ENCODE data around the gene C12orf43. TPM values are rescaled to one million over a fixed set of nuclear protein-coding genes. Genes with fewer than 3 reads are reported as not detected.

The C12orf43 gene
- polyA plus RNA-seq, 1 donor (not counting 4 experiments of a cell fraction or from before 2014, with no cell fraction given): 12.8 TPM

- dilution Hi-C loops (cut with MboI; ENCODE audit: extremely low pct_ligation_motif_present, low sequenced_read_pairs): no loop called here
Measured at GRCh38 chr12:121008347-121009098, 7.8 kb downstream of the C12orf43 start.

DNA sequence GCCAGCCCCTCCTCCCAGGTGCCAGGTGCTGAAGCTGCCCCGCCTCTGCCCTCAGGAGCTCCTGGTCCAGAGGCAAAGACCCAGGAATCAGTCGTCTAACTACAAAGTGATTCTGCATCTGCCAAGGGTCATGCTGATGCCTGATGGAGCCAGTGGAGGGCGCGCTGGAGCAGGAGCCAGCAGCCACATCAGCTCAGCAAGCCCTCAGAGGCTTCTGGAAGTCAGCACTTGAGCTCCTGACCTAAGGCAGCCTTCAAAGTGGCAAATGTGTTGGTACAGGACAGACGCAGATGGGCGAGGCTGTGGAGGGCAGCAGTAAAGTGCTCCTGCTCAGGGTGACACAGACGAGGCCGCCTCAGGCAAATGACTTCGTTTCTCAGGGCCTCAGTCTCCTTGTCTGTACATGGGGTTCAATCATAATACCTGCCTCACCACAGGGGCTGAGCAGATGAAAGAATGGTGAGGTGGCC lies 10.9 kb downstream of the C12orf43 start:
- no peak overlapping the region for H2AFZ ChIP-seq (ENCODE audit: control insufficient read depth, low read length)
- dilution Hi-C loops (cut with MboI; ENCODE audit: extremely low pct_ligation_motif_present, low sequenced_read_pairs): no loop called here
- H3K4me1 ChIP-seq (ENCODE audit: control insufficient read depth, extremely low read depth, insufficient read depth, low read length): no peaks in the 10 kb centered on the region
- DNase-seq (ENCODE audit: low read depth, low spot score): no peak
- no peaks in the 10 kb centered on the region for H3K79me2 ChIP-seq (ENCODE audit: control insufficient read depth, insufficient read depth, low read length)
- H3K36me3 ChIP-seq (ENCODE audit: control insufficient read depth in 2 of 2, extremely low read depth in 1 of 2, insufficient read depth in 2 of 2, low read length in 2 of 2): peaks cover 22 to 32% of the 10 kb centered on the region in 2 experiments
- no peak overlapping the region for H3K4me2 ChIP-seq (ENCODE audit: control insufficient read depth, extremely low read depth, insufficient read depth, low read depth, low read length)
- no peak overlapping the region for H3K9ac ChIP-seq (ENCODE audit: control insufficient read depth, extremely low read depth, insufficient read depth, low read length)
- H3K9me1 ChIP-seq (ENCODE audit: control insufficient read depth, extremely low read depth, insufficient read depth, low read length): no peaks in the 10 kb centered on the region
- no peaks in the 10 kb centered on the region for H3K27me3 ChIP-seq (ENCODE audit: control insufficient read depth, extremely low read depth, insufficient read depth, low read length)
- no peaks in the 10 kb centered on the region for H4K20me1 ChIP-seq (ENCODE audit: control insufficient read depth, extremely low read depth, insufficient read depth, low read length)
- no peak overlapping the region for H3K4me3 ChIP-seq (ENCODE audit: control insufficient read depth in 2 of 3, extremely low read depth in 1 of 3, insufficient read depth in 2 of 3, low read depth in 1 of 3, low read length in 3 of 3)
- TF ChIP-seq CTCF (optimal IDR thresholded peaks at IDR 0.05 in 1 of 3, IDR thresholded peaks at IDR 0.05 in 1 of 3, conservative IDR thresholded peaks at IDR 0.05 in 1 of 3; ENCODE audit: extremely low read depth in 1 of 3, insufficient read depth in 2 of 3, low read length in 3 of 3): peak; percentile 78 to 83 (median 80)
- TF ChIP-seq EZH2 (IDR thresholded peaks at IDR 0.05; ENCODE audit: low read length): no peak
- H3K27ac ChIP-seq (ENCODE audit: control insufficient read depth, insufficient read depth, low read length): no peak overlapping the region
- no peaks in the 10 kb centered on the region for H3K9me3 ChIP-seq (ENCODE audit: control insufficient read depth, low read depth, low read length)
- FAIRE-seq: no peak

More at GRCh38 chr12:121008347-121009098, 7.8 kb downstream of the C12orf43 start:
- no peak overlapping the region for H3K4me2 ChIP-seq (ENCODE audit: control insufficient read depth, extremely low read depth, insufficient read depth, low read depth, low read length)
- no peak overlapping the region for H3K9ac ChIP-seq (ENCODE audit: control insufficient read depth, extremely low read depth, insufficient read depth, low read length)
- H3K79me2 ChIP-seq (ENCODE audit: control insufficient read depth, insufficient read depth, low read length): no peaks in the 10 kb centered on the region
- no peaks in the 10 kb centered on the region for H3K9me3 ChIP-seq (ENCODE audit: control insufficient read depth, low read depth, low read length)
- H3K4me1 ChIP-seq (ENCODE audit: control insufficient read depth, extremely low read depth, insufficient read depth, low read length): no peaks in the 10 kb centered on the region
- no peak for DNase-seq (ENCODE audit: low read depth, low spot score)
- H3K4me3 ChIP-seq (ENCODE audit: control insufficient read depth in 2 of 3, extremely low read depth in 1 of 3, insufficient read depth in 2 of 3, low read depth in 1 of 3, low read length in 3 of 3): no peak overlapping the region
- peaks cover 34 to 39% of the 10 kb centered on the region in 2 experiments for H3K36me3 ChIP-seq (ENCODE audit: control insufficient read depth in 2 of 2, extremely low read depth in 1 of 2, insufficient read depth in 2 of 2, low read length in 2 of 2)
- no peak for FAIRE-seq
- H4K20me1 ChIP-seq (ENCODE audit: control insufficient read depth, extremely low read depth, insufficient read depth, low read length): no peaks in the 10 kb centered on the region
- TF ChIP-seq CTCF (optimal IDR thresholded peaks at IDR 0.05 in 1 of 3, IDR thresholded peaks at IDR 0.05 in 1 of 3, conservative IDR thresholded peaks at IDR 0.05 in 1 of 3; ENCODE audit: extremely low read depth in 1 of 3, insufficient read depth in 2 of 3, low read length in 3 of 3) (no peak), EZH2 (IDR thresholded peaks at IDR 0.05; ENCODE audit: low read length) (no peak)
- H3K9me1 ChIP-seq (ENCODE audit: control insufficient read depth, extremely low read depth, insufficient read depth, low read length): no peaks in the 10 kb centered on the region
- H3K27ac ChIP-seq (ENCODE audit: control insufficient read depth, insufficient read depth, low read length): no peak overlapping the region
- H2AFZ ChIP-seq (ENCODE audit: control insufficient read depth, low read length): no peak overlapping the region
- no peaks in the 10 kb centered on the region for H3K27me3 ChIP-seq (ENCODE audit: control insufficient read depth, extremely low read depth, insufficient read depth, low read length)
